HCT116 (cell line): ENCODE results near the gene LPAR3. TPM values are rescaled to one million over a fixed set of nuclear protein-coding genes. Genes with fewer than 3 reads are reported as not detected.

Source experiments
- ATAC-seq: fragments of 200-7000 bp; cut with Tn5 transposase; 2 replicates; pipeline ENCODE4 v1.9.1; 2020; ENCODE audit warnings: mild to moderate bottlenecking, moderate library complexity
- BruUV-seq: library from RNA; stranded (reverse); fragments of 400-500 nt; replicated peaks from 2 replicates; lab custom pipeline; 2021; lab: Mats Ljungman, UMichigan
- CTCF ChIA-PET: fragments of 300-600 bp; sonication (Branson Sonifier 250); formaldehyde crosslinking; loops from one replicate; lab custom pipeline; 2021; ENCODE audit warnings: antibody characterized with exemption; lab: Charles Lee
- POLR2A ChIA-PET: fragments of 300-600, 350-600 bp; sonication (Branson Sonifier 250); formaldehyde crosslinking; loops from one replicate; lab custom pipeline; 2021; ENCODE audit warnings: antibody characterized with exemption; lab: Charles Lee
- RAD21 ChIA-PET, 2 experiments: fragments of 300-600 bp; sonication (Branson Sonifier 250); formaldehyde crosslinking; loops; one replicate each; lab custom pipeline; 2023; ENCODE audit warnings: low total read pairs in 2 of 2; ENCODE audit not compliant: uncharacterized antibody in 2 of 2, unreplicated experiment in 2 of 2, low non-redundant PET in 1 of 2; lab: Charles Lee
- DNase-seq: peaks from one replicate; pipeline ENCODE4 v3.0.0-alpha.2; 2010; ENCODE audit warnings: low read depth, low spot score
- H2AFZ ChIP-seq: fragments of 200-600 bp; shearing (Covaris generic), sonication (generic); 2 replicates; pipeline ENCODE4 v1.6.1; 2017; ENCODE audit warnings: low read depth, mixed run types, mixed read lengths, antibody characterized with exemption, low read length; ENCODE audit not compliant: poor library complexity, severe bottlenecking
- H3K27ac ChIP-seq: 2 replicates; pipeline ENCODE4 v1.5.1; 2012; ENCODE audit warnings: low read depth, low read length
- H3K27me3 ChIP-seq: fragments of 200-600 bp; sonication (generic); 2 replicates; pipeline ENCODE4 v1.6.1; 2016; ENCODE audit warnings: mixed run types, low read length, mixed read lengths; ENCODE audit not compliant: insufficient read depth
- H3K36me3 ChIP-seq, 2 experiments: fragments of 200-500 bp in 1 of 2; fragments of 200-600 bp in 1 of 2; sonication (Bioruptor generic) in 1 of 2; sonication (generic) in 1 of 2; 2 replicates each; pipeline versions ENCODE4 v1.5.1 to v1.6.1; 2014 to 2016; ENCODE audit warnings: low read length in 2 of 2, inconsistent platforms in 1 of 2, mixed read lengths in 1 of 2, mixed run types in 1 of 2; ENCODE audit not compliant: insufficient read depth in 2 of 2, control insufficient read depth in 1 of 2
- H3K4me1 ChIP-seq, 2 experiments: fragments of 200-600 bp in 1 of 2; sonication (generic) in 1 of 2; 2 replicates each; pipeline versions ENCODE4 v1.5.1 to v1.6.1; 2012 to 2017; ENCODE audit warnings: low read length in 2 of 2, inconsistent platforms in 1 of 2, mild to moderate bottlenecking in 1 of 2, mixed read lengths in 1 of 2, mixed run types in 1 of 2, moderate library complexity in 1 of 2; ENCODE audit not compliant: insufficient read depth in 2 of 2, control insufficient read depth in 1 of 2
- H3K4me2 ChIP-seq: fragments of 200-600 bp; sonication (generic); 2 replicates; pipeline ENCODE4 v1.6.1; 2017; ENCODE audit warnings: mixed run types, low read length, mixed read lengths
- H3K4me3 ChIP-seq, 2 experiments: fragments of 200-600 bp in 1 of 2; sonication (generic) in 1 of 2; replicated peaks in 1 of 2; 2 replicates each; pipeline ENCODE4 v1.5.1; 2011 to 2016; ENCODE audit warnings: low read length in 2 of 2, control low read depth in 1 of 2, low read depth in 1 of 2, mild to moderate bottlenecking in 1 of 2, mixed read lengths in 1 of 2, mixed run types in 1 of 2
- H3K79me2 ChIP-seq: fragments of 200-600 bp; sonication (generic); 2 replicates; pipeline ENCODE4 v1.6.1; 2017; ENCODE audit warnings: mild to moderate bottlenecking, mixed run types, low read length, moderate library complexity, mixed read lengths; ENCODE audit not compliant: insufficient read depth
- H3K9ac ChIP-seq: fragments of 200-600 bp; sonication (generic); 2 replicates; pipeline ENCODE4 v1.6.1; 2016; ENCODE audit warnings: low read length, mixed read lengths
- H3K9me2 ChIP-seq: fragments of 200-600 bp; sonication (generic), shearing (Covaris generic); 2 replicates; pipeline ENCODE4 v1.6.1; 2017; ENCODE audit warnings: mixed run types, mild to moderate bottlenecking, moderate library complexity; ENCODE audit not compliant: insufficient read depth
- H3K9me3 ChIP-seq, 2 experiments: fragments of 200-500 bp in 1 of 2; fragments of 200-600 bp in 1 of 2; sonication (Bioruptor generic) in 1 of 2; sonication (generic) in 1 of 2; 2 replicates each; pipeline ENCODE4 v1.6.1; 2014 to 2017; ENCODE audit warnings: low read length in 2 of 2, mixed read lengths in 2 of 2, inconsistent platforms in 1 of 2, low read depth in 1 of 2, mild to moderate bottlenecking in 1 of 2, mixed run types in 1 of 2, moderate library complexity in 1 of 2; ENCODE audit not compliant: control insufficient read depth in 1 of 2, insufficient read depth in 1 of 2
- H4K20me1 ChIP-seq: fragments of 200-600 bp; sonication (generic), shearing (Covaris generic); 2 replicates; pipeline ENCODE4 v1.6.1; 2017; ENCODE audit warnings: mixed run types, mild to moderate bottlenecking, moderate library complexity; ENCODE audit not compliant: insufficient read depth
- CEBPB ChIP-seq: IDR thresholded peaks from 2 replicates; pipeline ENCODE4 v1.6.1; 2012; ENCODE audit warnings: low read depth
- ELF1 ChIP-seq: IDR thresholded peaks from 2 replicates; pipeline ENCODE4 v1.6.1; 2012; ENCODE audit warnings: low read depth, borderline replicate concordance
- EZH2phosphoT487 ChIP-seq: fragments of 200-600 bp; IDR thresholded peaks from 2 replicates; pipeline ENCODE4 v1.6.1; 2018; ENCODE audit warnings: antibody characterized with exemption, borderline replicate concordance
- FOSL1 ChIP-seq: IDR thresholded peaks from 2 replicates; pipeline ENCODE4 v1.6.1; 2012; ENCODE audit warnings: low read depth
- JUND ChIP-seq: IDR thresholded peaks from 2 replicates; pipeline ENCODE4 v1.6.1; 2012
- POLR2A ChIP-seq: IDR thresholded peaks from 2 replicates; pipeline ENCODE4 v1.7.0; 2011; ENCODE audit warnings: borderline replicate concordance; ENCODE audit not compliant: insufficient read depth, insufficient read length; ENCODE audit errors: extremely low read depth
- RAD21 ChIP-seq: IDR thresholded peaks from 2 replicates; pipeline ENCODE4 v1.6.1; 2012; ENCODE audit warnings: low read depth, mild to moderate bottlenecking
- SP1 ChIP-seq: IDR thresholded peaks from 2 replicates; pipeline ENCODE4 v1.6.1; 2012; ENCODE audit warnings: low read depth
- SRF ChIP-seq: IDR thresholded peaks from 2 replicates; pipeline ENCODE4 v1.6.1; 2012; ENCODE audit warnings: low read depth
- TCF7L2 ChIP-seq: IDR thresholded peaks from 2 replicates; pipeline ENCODE4 v1.7.0; 2011; ENCODE audit warnings: borderline replicate concordance, inconsistent platforms; ENCODE audit not compliant: insufficient read depth, insufficient read length; ENCODE audit errors: extremely low read depth
- YY1 ChIP-seq: IDR thresholded peaks from 2 replicates; pipeline ENCODE4 v1.6.1; 2011; ENCODE audit warnings: low read length, low read depth, moderate library complexity, mild to moderate bottlenecking; ENCODE audit not compliant: insufficient replicate concordance; ENCODE audit errors: extremely low read depth
- intact Hi-C: fragments of 100-400 bp; cut with micrococcal nuclease; formaldehyde crosslinking; loops from 2 replicates; pipeline ENCODE4 v1.10.0; 2022
- total RNA-seq: library from RNA; stranded (reverse); gene quantifications from one replicate; pipeline ENCODE4 v1.2.1, GENCODE V29; 2021; ENCODE audit not compliant: unreplicated experiment
- TF ChIP-seq, protein P1 (sequence below): IDR thresholded peaks from 2 replicates; pipeline ENCODE4 v1.6.1; 2012
- TF ChIP-seq, protein P2 (sequence below): IDR thresholded peaks from 2 replicates; pipeline ENCODE4 v1.6.1; 2012

The LPAR3 gene
- total RNA-seq, 1 experiment from 2014 or later, result 27.2 TPM

DNA sequence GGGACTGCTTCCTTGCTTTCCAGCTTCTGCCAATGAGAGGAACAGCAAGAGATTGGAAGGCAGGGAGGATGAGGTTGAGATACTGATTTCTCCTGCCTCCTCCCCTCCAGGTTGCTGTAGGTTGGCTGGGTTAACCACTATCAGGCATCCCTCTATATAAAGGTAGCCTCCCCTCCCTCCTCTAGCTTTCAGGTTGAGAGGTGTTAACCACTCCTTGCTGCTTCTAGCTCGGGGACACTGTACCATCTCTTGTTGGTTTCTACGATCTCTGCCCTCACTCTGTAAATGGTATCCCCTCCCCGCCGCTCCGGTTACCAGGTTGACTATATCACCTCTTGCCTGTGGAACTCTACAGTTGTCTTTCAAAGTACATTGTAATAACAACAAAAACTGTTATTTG lies 16.7 kb downstream of the LPAR3 start:
- no peak overlapping the region for H3K4me3 ChIP-seq
- H3K36me3 ChIP-seq, result no peaks in the 10 kb centered on the region
- intact Hi-C loops, result no loop called here
- no peak overlapping the region for H3K27ac ChIP-seq
- TF ChIP-seq SRF, result no peak
- no peaks in the 10 kb centered on the region for H4K20me1 ChIP-seq
- no peak overlapping the region for H2AFZ ChIP-seq
- H3K9ac ChIP-seq, result no peak overlapping the region
- H3K4me2 ChIP-seq, result no peak overlapping the region
- no TSS peak for BruUV-seq
- DNase-seq, result no peak
- H3K9me2 ChIP-seq, result no peaks in the 10 kb centered on the region
- ChIA-PET POLR2A (interaction anchor here (0.9 kb wide), 1 partner anchor 10 kb away, joined by 4 read pairs; no protein-coding TSS in a partner anchor), RAD21 (no interaction called here), CTCF (no interaction called here)
- peaks cover 48% of the 10 kb centered on the region for H3K79me2 ChIP-seq
- H3K27me3 ChIP-seq, result no peaks in the 10 kb centered on the region
- H3K9me3 ChIP-seq, result no peaks in the 10 kb centered on the region
- ATAC-seq, result no peak
- H3K4me1 ChIP-seq, result no peaks in the 10 kb centered on the region

DNA sequence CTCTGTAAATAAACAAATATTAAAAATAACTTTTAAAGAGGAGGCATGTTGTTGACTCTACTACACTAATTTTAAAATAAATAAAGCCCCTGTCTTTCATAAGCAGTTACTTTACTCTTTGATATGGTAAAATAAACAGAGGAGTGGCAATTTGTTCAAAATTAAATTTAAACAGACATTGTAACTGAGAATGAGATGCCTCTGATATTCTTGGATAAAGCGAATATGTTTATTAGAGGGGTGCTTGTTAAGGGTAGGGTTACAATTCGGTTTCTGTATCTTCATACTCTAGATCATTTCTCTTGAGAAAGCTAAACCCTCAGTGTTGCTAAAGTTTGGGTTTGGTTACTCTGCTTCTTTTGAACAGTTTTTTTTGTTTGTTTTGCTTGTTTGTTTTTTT lies 19.6 kb downstream of the LPAR3 start:
- ChIA-PET RAD21 (no interaction called here), CTCF (no interaction called here), POLR2A (no interaction called here)
- Histone ChIP-seq H3K4me2 (no peak overlapping the region), H3K9me3 (no peaks in the 10 kb centered on the region), H3K27me3 (no peaks in the 10 kb centered on the region), H3K9ac (no peak overlapping the region), H3K36me3 (no peaks in the 10 kb centered on the region), H4K20me1 (no peaks in the 10 kb centered on the region), H2AFZ (no peak overlapping the region), H3K4me1 (no peaks in the 10 kb centered on the region), H3K27ac (no peak overlapping the region), H3K4me3 (no peak overlapping the region), H3K79me2 (peaks cover 50% of the 10 kb centered on the region), H3K9me2 (no peaks in the 10 kb centered on the region)
- DNase-seq (no peak), ATAC-seq (no peak)
- BruUV-seq, result no TSS peak
- intact Hi-C loops, result no loop called here
- no peak for TF ChIP-seq POLR2A
- TF ChIP-seq EZH2phosphoT487, result no peak
- TF ChIP-seq, protein P1, sequence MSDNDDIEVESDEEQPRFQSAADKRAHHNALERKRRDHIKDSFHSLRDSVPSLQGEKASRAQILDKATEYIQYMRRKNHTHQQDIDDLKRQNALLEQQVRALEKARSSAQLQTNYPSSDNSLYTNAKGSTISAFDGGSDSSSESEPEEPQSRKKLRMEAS, result no peak
- TF ChIP-seq, protein P2, sequence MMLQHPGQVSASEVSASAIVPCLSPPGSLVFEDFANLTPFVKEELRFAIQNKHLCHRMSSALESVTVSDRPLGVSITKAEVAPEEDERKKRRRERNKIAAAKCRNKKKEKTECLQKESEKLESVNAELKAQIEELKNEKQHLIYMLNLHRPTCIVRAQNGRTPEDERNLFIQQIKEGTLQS, result no peak
- TF ChIP-seq TCF7L2, result no peak
- TF ChIP-seq JUND, result no peak
- TF ChIP-seq SP1, result no peak
- TF ChIP-seq RAD21, result no peak
- no peak for TF ChIP-seq CEBPB
- no peak for TF ChIP-seq ELF1
- TF ChIP-seq SRF, result no peak
- no peak for TF ChIP-seq FOSL1
- no peak for TF ChIP-seq YY1
